GM23338 (cell line): ENCODE measurements around the gene AAGAB. TPM values are rescaled to one million over a fixed set of nuclear protein-coding genes. Genes with fewer than 3 reads are reported as not detected.

Experiments
- ATAC-seq: fragments of 200-7000 bp; cut with Tn5 transposase; 3 replicates; pipeline ENCODE4 v1.9.1; 2020
- DNase-seq: peaks from one replicate; pipeline ENCODE4 v3.0.0-alpha.2; 2015; ENCODE audit warnings: low spot score
- H2AFZ ChIP-seq: fragments of 200-600 bp; sonication (generic); 2 replicates; pipeline ENCODE4 v1.8.0; 2016; ENCODE audit warnings: antibody characterized with exemption, mild to moderate bottlenecking, moderate library complexity
- H3F3A ChIP-seq: fragments of 200-600 bp; sonication (generic); replicated peaks from 2 replicates; pipeline ENCODE4 v1.8.0; 2017; ENCODE audit warnings: antibody characterized with exemption, mixed run types, low read depth
- H3K27ac ChIP-seq: fragments of 200-600 bp; sonication (generic); 2 replicates; pipeline ENCODE4 v1.6.1; 2016; ENCODE audit warnings: low read depth
- H3K27me3 ChIP-seq: fragments of 200-600 bp; sonication (generic); 2 replicates; pipeline ENCODE4 v1.8.0; 2016; ENCODE audit warnings: mild to moderate bottlenecking, mixed run types, moderate library complexity; ENCODE audit not compliant: insufficient read depth
- H3K36me3 ChIP-seq: fragments of 200-600 bp; sonication (generic); 2 replicates; pipeline ENCODE4 v1.8.0; 2016; ENCODE audit warnings: mild to moderate bottlenecking; ENCODE audit not compliant: insufficient read depth
- H3K4me1 ChIP-seq: fragments of 200-600 bp; sonication (generic); 2 replicates; pipeline ENCODE4 v1.8.0; 2016; ENCODE audit warnings: mild to moderate bottlenecking, moderate library complexity; ENCODE audit not compliant: insufficient read depth
- H3K4me2 ChIP-seq: fragments of 200-600 bp; sonication (generic); 2 replicates; pipeline ENCODE4 v1.7.1; 2017; ENCODE audit warnings: mixed run types
- H3K4me3 ChIP-seq: fragments of 200-600 bp; sonication (generic); 2 replicates; pipeline ENCODE4 v1.6.1; 2016; ENCODE audit warnings: mixed run types
- H3K79me2 ChIP-seq: fragments of 200-600 bp; sonication (generic); replicated peaks from 2 replicates; pipeline ENCODE4 v1.8.0; 2017; ENCODE audit warnings: mild to moderate bottlenecking; ENCODE audit not compliant: insufficient read depth
- H3K9me2 ChIP-seq: fragments of 200-600 bp; sonication (generic); 2 replicates; pipeline ENCODE4 v1.8.0; 2017; ENCODE audit not compliant: insufficient read depth
- H4K20me1 ChIP-seq: fragments of 200-600 bp; sonication (generic); replicated peaks from 2 replicates; pipeline ENCODE4 v1.8.0; 2017; ENCODE audit warnings: mild to moderate bottlenecking; ENCODE audit not compliant: insufficient read depth
- H3K27ac Mint-ChIP-seq: 2 replicates; pipeline ENCODE4 v1.8.0; 2020; ENCODE audit warnings: inconsistent platforms, mild to moderate bottlenecking, moderate library complexity, mixed read lengths
- H3K27me3 Mint-ChIP-seq: 3 replicates; pipeline ENCODE4 v1.8.0; 2022; ENCODE audit warnings: low read depth, mild to moderate bottlenecking, moderate library complexity, mixed read lengths, inconsistent platforms; ENCODE audit not compliant: insufficient read depth, poor library complexity
- H3K36me3 Mint-ChIP-seq: 3 replicates; pipeline ENCODE4 v1.8.0; 2021; ENCODE audit warnings: low read depth, mild to moderate bottlenecking, inconsistent platforms, moderate library complexity, mixed read lengths
- H3K4me1 Mint-ChIP-seq: 3 replicates; pipeline ENCODE4 v1.8.0; 2020; ENCODE audit warnings: mild to moderate bottlenecking, inconsistent platforms, mixed read lengths
- H3K4me3 Mint-ChIP-seq: 3 replicates; pipeline ENCODE4 v1.8.0; 2021; ENCODE audit warnings: moderate library complexity, mild to moderate bottlenecking, inconsistent platforms, mixed read lengths
- H3K9me3 Mint-ChIP-seq: 3 replicates; pipeline ENCODE4 v1.8.0; 2020; ENCODE audit warnings: moderate library complexity, mild to moderate bottlenecking, inconsistent platforms, mixed read lengths
- CREB1 ChIP-seq: fragments of 250-450 bp; sonication (Bioruptor Pico); IDR thresholded peaks from 2 replicates; pipeline ENCODE4 v1.5.0; 2020; ENCODE audit warnings: low read depth, mild to moderate bottlenecking, moderate library complexity
- CTCF ChIP-seq, 2 experiments: fragments of 200-600 bp in 1 of 2; sonication (generic) in 1 of 2; conservative IDR thresholded peaks; 2 replicates each; pipeline versions ENCODE4 v1.5.1 to v1.6.1; 2016 to 2017; ENCODE audit warnings: antibody characterized with exemption in 2 of 2, low read depth in 2 of 2, mild to moderate bottlenecking in 2 of 2, moderate library complexity in 1 of 2
- EZH2phosphoT487 ChIP-seq: fragments of 200-600 bp; sonication (generic); IDR thresholded peaks from one replicate; pipeline ENCODE4 v1.8.1; 2018; ENCODE audit warnings: antibody characterized with exemption; ENCODE audit not compliant: unreplicated experiment
- JUNB ChIP-seq: IDR thresholded peaks from one replicate; pipeline ENCODE4 v1.6.1; 2016; ENCODE audit warnings: antibody characterized with exemption; ENCODE audit not compliant: unreplicated experiment
- NANOG ChIP-seq: IDR thresholded peaks from 2 replicates; pipeline ENCODE4 v1.6.1; 2016; ENCODE audit warnings: antibody characterized with exemption, borderline replicate concordance
- ZNF331 ChIP-seq: fragments of 250-450 bp; sonication (Bioruptor Pico); IDR thresholded peaks from 2 replicates; pipeline ENCODE4 v1.5.0; 2020; ENCODE audit warnings: low read depth, mild to moderate bottlenecking, moderate library complexity
- ZNF462 ChIP-seq: fragments of 250-450 bp; sonication (Bioruptor Pico); IDR thresholded peaks from 2 replicates; pipeline ENCODE4 v1.5.0; 2020; ENCODE audit warnings: mild to moderate bottlenecking, moderate library complexity
- polyA plus RNA-seq: library from polyadenylated mRNA; unstranded; fragments of >200 nt; fragmentation: Nextera tagmentation; extraction: Ambion mirVana; gene quantifications from 2 replicates; pipeline ENCODE4 v1.2.1, GENCODE V29; 2016
- total RNA-seq: library from RNA; depleted of rRNA; stranded (reverse); fragments of >200 nt; shearing (Covaris generic); gene quantifications from 2 replicates; pipeline ENCODE4 v1.2.3, GENCODE V29; 2014

AAGAB gene
- total and polyA plus RNA-seq, 2 experiments from 2014 or later = 20.8 to 42.8 TPM

- TF ChIP-seq ZNF462 (CRISPR knock-in tag) (no peak), EZH2phosphoT487 (no peak)
These were observed 74.4 kb downstream of the AAGAB start (continued) for GRCh38 chr15:67180035-67180434.

GRCh38 chr15:67179411-67179995, 75.0 kb downstream of the AAGAB start:
- ATAC-seq (no peak), DNase-seq (no peak)
- no peak overlapping the region for H3K4me3 ChIP-seq
- H3K79me2 ChIP-seq = no peaks in the 10 kb centered on the region
- H3K9me3 Mint-ChIP-seq = no peaks in the 10 kb centered on the region
- H3K4me3 Mint-ChIP-seq = no peak overlapping the region
- no peaks in the 10 kb centered on the region for H3K27me3 ChIP-seq
- H3K4me1 ChIP-seq = peaks cover 7% of the 10 kb centered on the region; the same call in 1 of the 2 replicates
- H3K4me2 ChIP-seq = no peak overlapping the region
- peaks cover 3% of the 10 kb centered on the region; the same call in 2 of the 3 replicates for H3K36me3 Mint-ChIP-seq
- no peak overlapping the region for H2AFZ ChIP-seq
- H3K36me3 ChIP-seq = no peaks in the 10 kb centered on the region
- no peaks in the 10 kb centered on the region for H3F3A ChIP-seq
- peaks cover 16% of the 10 kb centered on the region for H3K27me3 Mint-ChIP-seq
- H4K20me1 ChIP-seq = no peaks in the 10 kb centered on the region
- H3K4me1 Mint-ChIP-seq = peaks cover 32% of the 10 kb centered on the region
- H3K27ac Mint-ChIP-seq = no peak overlapping the region
- no peak overlapping the region for H3K27ac ChIP-seq
- no peaks in the 10 kb centered on the region for H3K9me2 ChIP-seq
- TF ChIP-seq EZH2phosphoT487 = no peak
- no peak for TF ChIP-seq ZNF462 (CRISPR knock-in tag)
- TF ChIP-seq JUNB = no peak
- no peak for TF ChIP-seq CTCF (conservative IDR thresholded peaks at IDR 0.05; ENCODE audit: low read depth in 2 of 2)
- TF ChIP-seq ZNF331 = no peak
- no peak for TF ChIP-seq CREB1 (CRISPR knock-in tag)
- no peak for TF ChIP-seq NANOG
